Psoas muscle (tissue), 8 donors: ENCODE results near the gene AK2. TPM values are rescaled to one million over a fixed set of nuclear protein-coding genes. Genes with fewer than 3 reads are reported as not detected.

Experiments
- ATAC-seq, 4 donors: fragments of 200-7000 bp; cut with Tn5 transposase; one replicate each; pipeline ENCODE4 v1.9.1; 2020; ENCODE audit warnings: moderate library complexity in 3 of 4, mild to moderate bottlenecking in 2 of 4
- DNase-seq, 2 donors: peaks; one replicate each; pipeline ENCODE4 v3.0.0-alpha.2; 2020
- H3K27ac ChIP-seq: fragments of 200-600 bp; one replicate; pipeline ENCODE4 v1.8.0; 2022
- H3K27me3 ChIP-seq, 3 donors: fragments of 200-600 bp in 1 of 3; one replicate each; pipeline versions ENCODE4 v1.6.1 to v1.8.0; 2013 to 2022; ENCODE audit warnings: low read length in 2 of 3, mild to moderate bottlenecking in 2 of 3, moderate library complexity in 1 of 3; ENCODE audit not compliant: insufficient read depth in 3 of 3
- H3K36me3 ChIP-seq, 2 donors: fragments of 200-600 bp in 1 of 2; one replicate each; pipeline versions ENCODE4 v1.6.1 to v1.8.0; 2013 to 2022; ENCODE audit warnings: low read depth in 1 of 2, mild to moderate bottlenecking in 1 of 2, moderate library complexity in 1 of 2; ENCODE audit not compliant: insufficient read depth in 1 of 2
- H3K4me1 ChIP-seq: fragments of 200-600 bp; one replicate; pipeline ENCODE4 v1.8.0; 2022
- H3K4me3 ChIP-seq: fragments of 200-600 bp; one replicate; pipeline ENCODE4 v1.8.0; 2022; ENCODE audit warnings: mild to moderate bottlenecking
- H3K9me3 ChIP-seq: fragments of 200-600 bp; one replicate; pipeline ENCODE4 v1.8.0; 2022
- CTCF ChIP-seq: fragments of 200-600 bp; IDR thresholded peaks from one replicate; pipeline ENCODE4 v1.8.0; 2022; ENCODE audit warnings: antibody characterized with exemption
- WGBS, 3 donors: extraction: QIAGEN DNeasy Blood & Tissue Kit; methylation state at CpG; one replicate each; pipeline versions ENCODE4 v1.1.6 to v1.1.7; 2013; 5-methylcytosine and 5-hydroxymethylcytosine counted together
- intact Hi-C, 2 donors: fragments of 100-400 bp; cut with DNase I; formaldehyde crosslinking; loops; one replicate each; pipeline versions ENCODE4 v1.11.0 to v1.14.2; 2022
- polyA plus RNA-seq, 3 donors: library from polyadenylated mRNA; stranded (reverse); fragments of 200-250 nt; gene quantifications; one replicate each; pipeline ENCODE4 v1.2.3, GENCODE V29; 2013
- total RNA-seq, 4 donors: library from RNA; stranded (reverse); fragmentation: NEBNext Ultra II Directional in 2 of 4; extraction: Animal tissue kit (Norgen Biotek cat#: 25700) in 2 of 4; gene quantifications; one replicate each; pipeline versions ENCODE4 v1.2.1 to v1.2.4, GENCODE V29; 2021 to 2023
- donor health status: healthy with polysubstance abuse.
- donor health status: DM: no; HTN: no; CAD: no; lungs with moderate emphysema.
- donor health status: Bipolar disorder and iron deficiency.
- donor health status: healthy.
- donor health status: DM: yes; HTN: yes; CAD: no.
- donor health status: DM: no; HTN: no; CAD: no.
- donor health status: DM: no; HTN: no; CAD: no.
- donor health status: DM: yes; HTN: yes; CAD: no.

Gene AK2
- total and polyA plus RNA-seq, 7 donors, result 108 to 270 (median 152) TPM

DNA sequence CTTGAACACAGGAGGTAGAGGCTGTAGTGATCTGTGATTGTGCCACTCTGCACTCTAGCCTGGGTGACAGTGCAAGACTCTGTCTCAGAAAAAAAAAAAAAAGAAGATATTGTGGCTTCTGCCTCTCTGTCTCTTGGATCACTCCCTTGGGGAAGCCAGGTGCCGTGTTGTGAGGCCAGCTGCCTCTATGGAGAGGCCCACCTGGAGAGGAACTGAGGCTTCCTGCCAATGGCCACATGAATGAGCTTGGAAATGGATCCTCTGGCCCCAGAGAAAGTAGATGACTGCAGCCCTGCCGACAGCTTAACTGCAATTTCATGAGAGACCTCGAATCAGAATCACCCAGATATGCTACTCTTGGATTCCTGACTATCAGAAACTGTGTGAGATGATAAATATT, 19.7 kb upstream of the AK2 start:
- 77 to 79% (median 77%) methylated on average over 3 of the region's 3 CpGs for WGBS, 3 donors
- no peak for TF ChIP-seq CTCF
- no peaks in the 10 kb centered on the region for H3K4me1 ChIP-seq
- ATAC-seq (no peak), DNase-seq (no peak)
- peak overlapping the region; percentile 59 for H3K27ac ChIP-seq
- intact Hi-C loops, result loop anchor here (5.0 kb wide), 2 partner anchors 109 to 124 kb away; no protein-coding TSS in a partner anchor
- no peaks in the 10 kb centered on the region for H3K9me3 ChIP-seq
- no peaks in the 10 kb centered on the region for H3K27me3 ChIP-seq
- H3K4me3 ChIP-seq, result no peak overlapping the region
- no peaks in the 10 kb centered on the region for H3K36me3 ChIP-seq

DNA sequence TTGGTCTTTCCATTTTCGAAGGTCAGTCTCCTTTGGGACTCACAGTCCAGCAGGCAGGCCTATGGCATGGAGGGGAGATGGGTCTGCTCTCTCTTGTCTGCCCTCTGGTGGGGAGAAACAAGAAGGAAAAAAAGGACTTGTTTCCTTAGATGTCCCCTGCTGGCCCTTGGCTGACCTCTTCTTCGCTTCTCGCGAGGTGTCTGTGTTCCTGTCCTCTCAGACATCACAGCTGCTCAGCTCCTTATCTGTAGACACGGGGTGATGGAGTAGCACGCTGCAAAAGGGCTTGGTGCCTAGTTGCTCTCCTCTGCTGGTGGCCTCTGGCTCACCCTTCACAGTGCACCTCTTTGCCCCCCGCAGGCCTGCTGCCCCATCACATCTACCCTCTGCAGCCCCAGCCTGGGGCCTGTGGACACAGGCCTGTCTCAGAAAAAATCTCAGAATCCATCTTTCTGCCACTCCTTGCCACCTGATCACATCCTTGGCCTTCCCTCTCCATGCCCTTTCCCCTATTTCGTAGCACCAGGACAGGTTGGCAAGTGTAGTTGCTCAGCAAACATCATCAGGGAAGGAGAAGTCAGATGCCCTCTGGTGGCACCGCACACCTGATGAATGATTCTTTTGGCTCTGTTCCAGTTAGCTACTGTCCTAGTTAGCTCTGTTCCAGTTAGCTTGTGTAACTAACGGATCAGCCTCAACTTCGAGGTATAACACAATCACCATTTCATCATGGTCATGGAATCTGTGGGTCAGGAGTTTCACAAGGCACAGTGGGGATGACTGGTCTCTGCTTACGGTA, 18.7 kb upstream of the AK2 start:
- 18 to 24% (median 18%) methylated on average over 12 of the region's 12 CpGs for WGBS, 3 donors
- Histone ChIP-seq H3K4me3 (no peak overlapping the region), H3K27me3 (no peaks in the 10 kb centered on the region), H3K4me1 (no peaks in the 10 kb centered on the region), H3K9me3 (no peaks in the 10 kb centered on the region), H3K27ac (peak overlapping the region; percentile 59), H3K36me3 (no peaks in the 10 kb centered on the region)
- intact Hi-C loops, result loop anchor here (2.0 to 5.0 kb wide), 3 partner anchors 108 to 123 kb away; no protein-coding TSS in a partner anchor
- DNase-seq (peak; percentile 79 to 88), ATAC-seq (peak; percentile 90 to 92 (median 91))
- TF ChIP-seq CTCF, result peak; percentile 75

- intact Hi-C loops, result no loop called here
- no peak overlapping the region for H3K4me3 ChIP-seq
- H3K36me3 ChIP-seq, result no peaks in the 10 kb centered on the region
- no peak for TF ChIP-seq CTCF
- ATAC-seq (no peak), DNase-seq (no peak)
- WGBS, 3 donors, result 58 to 78% (median 70%) methylated on average over 11 to 17 of the region's 17 CpGs
- no peaks in the 10 kb centered on the region for H3K9me3 ChIP-seq
- H3K4me1 ChIP-seq, result no peaks in the 10 kb centered on the region
- H3K27ac ChIP-seq, result no peak overlapping the region
- H3K27me3 ChIP-seq, result no peaks in the 10 kb centered on the region
Measured at GRCh38 chr1:33050221-33051076, 13.8 kb upstream of the AK2 start.

GRCh38 chr1:33049371-33049770, 12.7 kb upstream of the AK2 start:
- no peaks in the 10 kb centered on the region for H3K9me3 ChIP-seq
- H3K27me3 ChIP-seq, result no peaks in the 10 kb centered on the region
- TF ChIP-seq CTCF, result no peak
- peaks cover under 1% of the 10 kb centered on the region for H3K4me1 ChIP-seq
- 82 to 91% (median 89%) methylated on average over 7 of the region's 7 CpGs for WGBS, 3 donors
- ATAC-seq (no peak), DNase-seq (no peak)
- no peak overlapping the region for H3K4me3 ChIP-seq
- H3K27ac ChIP-seq, result no peak overlapping the region
- no peaks in the 10 kb centered on the region for H3K36me3 ChIP-seq
- intact Hi-C loops, result no loop called here
